Naive thymus-derived CD8-positive, alpha-beta T cell (primary cell): ENCODE measurements around the gene KEL. TPM values are rescaled to one million over a fixed set of nuclear protein-coding genes. Genes with fewer than 3 reads are reported as not detected.
A peak's percentile ranks its signal among the peaks of the same experiment; 100 is the strongest.

Experiments used
- ATAC-seq, 2 donors: fragments of 150-1000 bp; cut with Tn5 transposase in 1 of 2; sonication (Bioruptor Pico), chemical (Tn5 transposase) in 1 of 2; 1 replicate in 1 of 2; 2 replicates in 1 of 2; pipeline ENCODE4 v1.10.0; 2021; ENCODE audit warnings: mild to moderate bottlenecking in 2 of 2, moderate library complexity in 2 of 2
- POLR2A ChIA-PET: fragments of 350-600 bp; sonication (Branson Sonifier 250); formaldehyde crosslinking; loops from one replicate; lab custom pipeline; 2021; ENCODE audit warnings: antibody characterized with exemption; lab: Charles Lee
- DNase-seq, 10 donors: peaks; one replicate each; pipeline versions ENCODE4 v3.0.0 to v3.0.0-alpha.2; 2020 to 2022
- H3K27ac Mint-ChIP-seq, 10 donors: one replicate each; pipeline ENCODE4 v1.8.0; 2020 to 2022; ENCODE audit warnings: mild to moderate bottlenecking in 10 of 10, mixed read lengths in 10 of 10, moderate library complexity in 4 of 10, inconsistent platforms in 1 of 10
- H3K27me3 Mint-ChIP-seq, 5 donors: one replicate each; pipeline ENCODE4 v1.8.0; 2021 to 2022; ENCODE audit warnings: mixed read lengths in 5 of 5
- H3K36me3 Mint-ChIP-seq, 3 donors: one replicate each; pipeline ENCODE4 v1.8.0; 2020 to 2022; ENCODE audit warnings: mixed read lengths in 3 of 3, mild to moderate bottlenecking in 2 of 3, inconsistent platforms in 1 of 3
- H3K4me1 Mint-ChIP-seq, 4 donors: one replicate each; pipeline ENCODE4 v1.8.0; 2021 to 2022; ENCODE audit warnings: mixed read lengths in 4 of 4
- H3K4me3 Mint-ChIP-seq, 10 donors: one replicate each; pipeline ENCODE4 v1.8.0; 2020 to 2022; ENCODE audit warnings: mild to moderate bottlenecking in 10 of 10, mixed read lengths in 10 of 10, moderate library complexity in 6 of 10, inconsistent platforms in 1 of 10
- H3K9me3 Mint-ChIP-seq, 9 donors: one replicate each; pipeline ENCODE4 v1.8.0; 2020 to 2022; ENCODE audit warnings: mixed read lengths in 9 of 9, mild to moderate bottlenecking in 3 of 9, inconsistent platforms in 1 of 9, moderate library complexity in 1 of 9
- polyA plus RNA-seq, 3 donors: library from polyadenylated mRNA; unstranded; fragments of 300-500 nt; fragmentation: Illumina TruSeq; gene quantifications; one replicate each; pipeline ENCODE4 v1.2.3, GENCODE V29; 2021
- total RNA-seq, 8 experiments: library from RNA in 2 of 8; stranded (reverse) in 2 of 8; gene quantifications; one replicate each; pipeline ENCODE4 v1.2.3 and lab custom pipeline; 2021 to 2026

The KEL gene
- total and polyA plus RNA-seq, 5 experiments from 2014 or later: 0.47 to 0.70 TPM; not detected in 3

- H3K27me3 Mint-ChIP-seq: peaks cover 8 to 42% (median 17%) of the 10 kb centered on the region in 5 donors
- peaks cover 0 to 4% (median 0%) of the 10 kb centered on the region in 4 donors for H3K4me1 Mint-ChIP-seq
- POLR2A ChIA-PET: no interaction called here
- H3K4me3 Mint-ChIP-seq: no peak overlapping the region
- DNase-seq (no peak), ATAC-seq (no peak)
- no peaks in the 10 kb centered on the region for H3K36me3 Mint-ChIP-seq
- H3K9me3 Mint-ChIP-seq: no peaks in the 10 kb centered on the region
- H3K27ac Mint-ChIP-seq: no peak overlapping the region
Observed at GRCh38 chr7:142915315-142915714, 46.8 kb downstream of the KEL start.

GRCh38 chr7:142914121-142914520, 48.0 kb downstream of the KEL start:
- no peak for ATAC-seq
- H3K9me3 Mint-ChIP-seq: no peaks in the 10 kb centered on the region
- peaks cover 8 to 46% (median 20%) of the 10 kb centered on the region in 5 donors for H3K27me3 Mint-ChIP-seq
- H3K36me3 Mint-ChIP-seq: no peaks in the 10 kb centered on the region
- H3K27ac Mint-ChIP-seq: no peak overlapping the region
- DNase-seq: no peak
- POLR2A ChIA-PET: no interaction called here
- peaks cover 0 to 6% (median 0%) of the 10 kb centered on the region in 4 donors for H3K4me1 Mint-ChIP-seq
- H3K4me3 Mint-ChIP-seq: no peak overlapping the region

GRCh38 chr7:142913566-142913965, 48.6 kb downstream of the KEL start:
- Mint-ChIP-seq H3K4me3 (no peak overlapping the region), H3K9me3 (no peaks in the 10 kb centered on the region), H3K27me3 (peaks cover 13 to 46% (median 25%) of the 10 kb centered on the region in 5 donors), H3K4me1 (peaks cover 0 to 6% (median 0%) of the 10 kb centered on the region in 4 donors), H3K36me3 (no peaks in the 10 kb centered on the region), H3K27ac (no peak overlapping the region)
- DNase-seq: no peak
- ATAC-seq: no peak
- POLR2A ChIA-PET: no interaction called here

- Mint-ChIP-seq H3K4me1 (peaks cover 0 to 6% (median 0%) of the 10 kb centered on the region in 4 donors), H3K9me3 (no peaks in the 10 kb centered on the region), H3K27ac (no peak overlapping the region), H3K27me3 (peaks cover 10 to 46% (median 24%) of the 10 kb centered on the region in 5 donors), H3K36me3 (no peaks in the 10 kb centered on the region), H3K4me3 (no peak overlapping the region)
- POLR2A ChIA-PET: no interaction called here
- DNase-seq: no peak
- no peak for ATAC-seq
Observed at GRCh38 chr7:142913051-142913450, 49.1 kb downstream of the KEL start.

DNA sequence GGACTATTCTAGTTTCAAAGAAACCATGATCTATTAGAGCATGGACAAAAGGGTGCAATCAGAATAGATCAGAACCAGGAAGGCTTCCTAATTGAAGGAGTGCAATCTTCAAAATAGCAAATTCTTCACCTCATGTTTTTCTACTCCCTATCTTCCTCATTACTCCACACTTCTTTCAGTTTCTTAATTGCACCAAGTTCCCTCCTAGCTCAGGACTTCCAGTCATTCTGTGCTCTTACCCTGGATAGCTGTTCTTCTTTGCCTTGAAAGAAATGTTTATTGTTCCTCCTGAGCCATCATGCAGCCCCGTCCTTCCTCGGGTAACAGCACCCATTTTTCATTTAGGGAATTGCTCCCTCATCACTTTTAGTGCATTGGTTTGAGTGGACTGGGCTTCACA, 51.7 kb downstream of the KEL start:
- DNase-seq (no peak), ATAC-seq (no peak)
- Mint-ChIP-seq H3K4me1 (peaks cover 0 to 6% (median 0%) of the 10 kb centered on the region in 4 donors), H3K4me3 (no peak overlapping the region), H3K9me3 (peaks cover 0 to 4% (median 0%) of the 10 kb centered on the region in 9 donors), H3K27ac (no peak overlapping the region), H3K27me3 (peaks cover 12 to 41% (median 28%) of the 10 kb centered on the region in 5 donors), H3K36me3 (no peaks in the 10 kb centered on the region)
- POLR2A ChIA-PET: no interaction called here

DNA sequence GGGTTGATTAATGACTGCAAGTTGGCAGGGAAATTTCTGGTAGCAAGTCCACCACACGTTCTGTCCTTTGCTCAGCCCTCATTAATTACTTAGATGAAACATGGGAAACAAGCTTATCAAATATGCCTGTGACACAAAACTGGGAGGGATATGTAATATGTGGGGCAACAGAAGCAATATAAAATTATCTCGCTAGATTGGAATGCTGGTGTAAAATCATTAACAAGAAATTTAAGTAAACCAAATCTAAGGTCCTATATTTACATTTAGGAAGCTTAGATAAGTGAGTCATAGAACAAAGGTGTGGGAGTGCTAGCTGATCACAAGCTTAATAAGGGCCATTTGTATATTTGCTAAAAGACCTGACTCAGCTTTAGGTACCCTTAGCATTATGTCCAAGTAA, 52.1 kb downstream of the KEL start:
- Mint-ChIP-seq H3K27ac (no peak overlapping the region), H3K27me3 (peaks cover 12 to 41% (median 28%) of the 10 kb centered on the region in 5 donors), H3K9me3 (peaks cover 0 to 4% (median 0%) of the 10 kb centered on the region in 9 donors), H3K36me3 (no peaks in the 10 kb centered on the region), H3K4me3 (no peak overlapping the region), H3K4me1 (peaks cover 0 to 6% (median 0%) of the 10 kb centered on the region in 4 donors)
- POLR2A ChIA-PET: no interaction called here
- DNase-seq (no peak), ATAC-seq (no peak)

- POLR2A ChIA-PET: no interaction called here
- Mint-ChIP-seq H3K4me3 (no peak overlapping the region), H3K36me3 (no peaks in the 10 kb centered on the region), H3K27ac (no peak overlapping the region), H3K27me3 (peaks cover 12 to 41% (median 25%) of the 10 kb centered on the region in 5 donors), H3K9me3 (peaks cover 0 to 7% (median 0%) of the 10 kb centered on the region in 9 donors), H3K4me1 (peaks cover 0 to 4% (median 0%) of the 10 kb centered on the region in 4 donors)
- ATAC-seq (peak in 1 of 2 donors; percentile 36), DNase-seq (no peak)
Observed at GRCh38 chr7:142908921-142909890, 53.0 kb downstream of the KEL start.

DNA sequence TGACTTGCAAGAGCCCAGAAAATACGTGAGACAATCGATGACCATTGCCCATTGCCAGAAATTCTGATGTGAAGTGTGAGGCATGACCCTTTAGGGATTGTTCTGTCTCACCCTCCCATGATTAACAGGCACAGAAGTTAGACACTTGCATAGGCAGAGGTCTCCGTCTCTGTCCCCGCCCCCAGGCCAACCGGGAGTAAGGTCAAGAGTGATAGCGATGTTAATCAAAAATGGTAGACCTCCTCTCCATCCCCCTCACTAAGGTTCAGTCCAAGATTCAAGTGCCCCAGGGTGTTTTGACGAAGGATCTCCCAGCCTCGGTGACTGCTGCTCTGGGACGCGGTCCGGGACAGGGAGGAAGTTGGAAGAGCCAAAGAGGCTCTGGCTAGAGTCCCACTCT, 53.9 kb downstream of the KEL start:
- no peaks in the 10 kb centered on the region for H3K36me3 Mint-ChIP-seq
- POLR2A ChIA-PET: no interaction called here
- H3K27ac Mint-ChIP-seq: no peak overlapping the region
- H3K4me1 Mint-ChIP-seq: peaks cover 0 to 2% (median 0%) of the 10 kb centered on the region in 4 donors
- ATAC-seq (no peak), DNase-seq (no peak)
- H3K4me3 Mint-ChIP-seq: no peak overlapping the region
- H3K9me3 Mint-ChIP-seq: peaks cover 0 to 7% (median 0%) of the 10 kb centered on the region in 9 donors
- H3K27me3 Mint-ChIP-seq: peaks cover 10 to 41% (median 25%) of the 10 kb centered on the region in 5 donors

DNA sequence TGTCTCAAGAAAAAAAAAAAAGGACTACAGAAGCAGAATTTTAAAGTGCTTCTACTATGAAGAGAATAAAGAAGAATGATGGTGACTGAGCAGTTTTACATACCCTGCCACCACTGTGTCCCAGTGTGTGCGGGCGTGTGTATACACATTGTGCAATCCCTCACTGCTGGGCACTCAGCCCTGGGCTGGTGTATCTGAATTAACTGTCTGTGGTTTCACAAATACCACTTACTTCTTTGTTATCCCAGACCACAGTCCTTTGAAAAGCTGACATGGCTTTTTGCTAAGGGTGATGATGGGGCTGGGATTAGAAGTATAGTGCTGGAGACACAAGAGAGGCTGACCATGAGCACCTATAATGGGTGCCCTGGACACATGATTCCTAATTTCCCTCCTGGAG, 55.5 kb downstream of the KEL start:
- H3K27me3 Mint-ChIP-seq: peaks cover 10 to 30% (median 21%) of the 10 kb centered on the region in 5 donors
- no peak overlapping the region for H3K27ac Mint-ChIP-seq
- H3K9me3 Mint-ChIP-seq: peaks cover 0 to 11% (median 0%) of the 10 kb centered on the region in 9 donors
- POLR2A ChIA-PET: no interaction called here
- ATAC-seq (no peak), DNase-seq (no peak)
- H3K36me3 Mint-ChIP-seq: no peaks in the 10 kb centered on the region
- H3K4me1 Mint-ChIP-seq: peaks cover 0 to 2% (median 0%) of the 10 kb centered on the region in 4 donors
- no peak overlapping the region for H3K4me3 Mint-ChIP-seq

DNA sequence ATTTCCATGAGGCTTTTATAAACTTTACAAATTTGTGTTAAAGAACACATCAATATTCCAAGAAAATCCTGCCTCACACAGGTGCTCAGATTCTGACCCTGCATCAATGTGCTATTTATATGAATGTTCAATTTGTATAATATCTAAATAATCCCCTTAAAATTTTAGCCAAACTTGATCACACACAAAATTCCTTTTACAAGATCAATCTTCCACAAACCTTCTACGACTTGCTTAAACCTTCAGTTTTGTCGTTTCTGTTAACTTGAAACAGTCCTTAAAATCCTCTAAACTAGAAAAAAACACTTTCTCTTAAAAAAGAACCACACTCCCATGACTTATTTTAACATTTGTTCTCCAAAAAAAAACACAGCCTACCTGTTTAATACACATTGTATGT, 56.4 kb downstream of the KEL start:
- Mint-ChIP-seq H3K4me3 (no peak overlapping the region), H3K4me1 (peaks cover 0 to 2% (median 0%) of the 10 kb centered on the region in 4 donors), H3K27me3 (peaks cover 7 to 23% (median 16%) of the 10 kb centered on the region in 5 donors), H3K36me3 (no peaks in the 10 kb centered on the region), H3K27ac (no peak overlapping the region), H3K9me3 (peaks cover 0 to 11% (median 0%) of the 10 kb centered on the region in 9 donors)
- ATAC-seq: no peak
- DNase-seq: no peak
- POLR2A ChIA-PET: no interaction called here

GRCh38 chr7:142904128-142904527, 58.0 kb downstream of the KEL start:
- POLR2A ChIA-PET: no interaction called here
- no peak for ATAC-seq
- H3K27me3 Mint-ChIP-seq: peaks cover 7 to 14% (median 13%) of the 10 kb centered on the region in 5 donors
- no peak for DNase-seq
- no peaks in the 10 kb centered on the region for H3K36me3 Mint-ChIP-seq
- peaks cover 0 to 11% (median 0%) of the 10 kb centered on the region in 9 donors for H3K9me3 Mint-ChIP-seq
- no peak overlapping the region for H3K27ac Mint-ChIP-seq
- no peaks in the 10 kb centered on the region for H3K4me1 Mint-ChIP-seq
- H3K4me3 Mint-ChIP-seq: no peak overlapping the region

- ATAC-seq (no peak), DNase-seq (no peak)
- no peaks in the 10 kb centered on the region for H3K36me3 Mint-ChIP-seq
- H3K9me3 Mint-ChIP-seq: peaks cover 0 to 11% (median 0%) of the 10 kb centered on the region in 9 donors
- peaks cover 0 to 5% (median 0%) of the 10 kb centered on the region in 5 donors for H3K27me3 Mint-ChIP-seq
- POLR2A ChIA-PET: no interaction called here
- no peaks in the 10 kb centered on the region for H3K4me1 Mint-ChIP-seq
- no peak overlapping the region for H3K4me3 Mint-ChIP-seq
- no peak overlapping the region for H3K27ac Mint-ChIP-seq
Observed at GRCh38 chr7:142901426-142902259, 60.5 kb downstream of the KEL start.
